ENCODE data around the gene VKORC1. TPM values are rescaled to one million over a fixed set of nuclear protein-coding genes. Genes with fewer than 3 reads are reported as not detected.

The VKORC1 gene
- 144 and 177 TPM in 2 replicates for total RNA-seq

DNA sequence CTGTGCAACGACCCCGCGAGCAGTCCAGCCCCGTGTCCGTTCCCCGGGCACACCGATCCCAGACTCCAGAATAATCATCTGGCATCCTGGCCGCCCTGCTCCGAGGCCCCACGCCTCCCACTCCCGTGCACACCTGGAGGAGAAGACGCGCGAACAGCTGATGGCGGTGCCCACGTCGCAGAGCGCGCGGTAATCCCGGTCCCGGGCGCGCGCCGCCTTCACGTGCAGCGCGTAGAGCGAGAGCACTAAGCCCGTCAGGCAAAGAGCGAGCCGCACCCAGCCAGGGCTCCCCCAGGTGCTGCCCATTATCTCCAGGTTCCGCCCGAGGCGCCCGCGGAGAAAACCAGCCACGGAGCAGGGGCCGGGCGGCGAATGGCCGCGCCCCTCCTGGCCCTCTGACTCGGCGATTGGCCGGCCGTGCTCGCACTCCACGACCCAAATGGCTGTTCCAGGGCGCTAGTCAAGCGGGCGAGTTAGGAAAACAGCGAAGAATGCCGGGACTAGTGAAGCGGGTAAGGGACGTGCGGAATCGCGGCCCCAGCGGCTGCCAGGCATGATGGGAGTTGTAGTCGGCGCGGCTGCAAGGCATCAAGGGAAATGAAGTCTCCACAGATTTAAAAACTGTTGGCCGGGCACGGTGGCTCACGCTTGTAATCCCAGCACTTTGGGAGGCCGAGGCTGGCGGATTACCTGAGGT, at the start of gene VKORC1:
TSS of gene VKORC1 (minus strand) at position 374 of the 697 bp plus-strand sequence. CDS start at position 306, 68 bp downstream.

DNA sequence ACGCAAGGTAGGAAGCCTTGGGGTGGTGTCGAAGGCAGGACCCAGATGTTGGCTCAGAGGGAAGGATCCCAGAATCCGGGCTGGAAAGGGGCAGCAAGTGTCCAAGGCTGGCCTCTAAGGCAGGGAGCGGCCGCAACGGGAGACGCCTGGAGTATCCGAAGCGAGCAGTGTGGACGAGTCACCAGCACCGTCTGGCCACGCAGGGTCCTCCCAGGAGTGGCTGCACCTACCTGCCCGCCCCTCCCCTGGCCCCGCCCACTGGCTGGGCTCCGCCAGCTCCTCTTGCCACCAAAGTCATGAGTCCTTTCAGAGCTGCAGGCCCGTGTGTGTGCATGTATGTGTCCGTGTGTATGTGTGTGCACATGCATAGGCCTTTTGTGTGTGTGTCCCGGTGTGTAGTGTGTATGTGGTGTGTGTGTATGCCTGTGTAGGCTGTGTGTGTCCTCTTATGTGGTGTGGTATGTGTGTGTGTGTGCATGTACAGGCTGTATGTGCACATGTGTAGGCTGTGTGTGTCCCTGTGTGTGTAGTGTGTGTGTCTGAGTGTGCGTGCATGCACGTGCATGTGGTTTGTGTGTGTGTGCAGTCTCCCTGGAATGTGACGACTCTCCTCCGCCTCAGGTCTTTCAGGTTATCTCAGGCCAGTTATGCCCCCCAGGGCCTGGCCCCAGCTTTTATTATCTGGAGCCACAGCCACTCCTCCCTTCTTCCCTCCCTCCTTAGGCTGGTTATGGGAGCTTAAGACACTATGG, 41.1 kb upstream of the VKORC1 start, which contains the start of gene PRSS8:
TSS of gene PRSS8 (minus strand) at position 193 of the 752 bp plus-strand sequence. CDS start 229 bp downstream, outside the sequence.

DNA sequence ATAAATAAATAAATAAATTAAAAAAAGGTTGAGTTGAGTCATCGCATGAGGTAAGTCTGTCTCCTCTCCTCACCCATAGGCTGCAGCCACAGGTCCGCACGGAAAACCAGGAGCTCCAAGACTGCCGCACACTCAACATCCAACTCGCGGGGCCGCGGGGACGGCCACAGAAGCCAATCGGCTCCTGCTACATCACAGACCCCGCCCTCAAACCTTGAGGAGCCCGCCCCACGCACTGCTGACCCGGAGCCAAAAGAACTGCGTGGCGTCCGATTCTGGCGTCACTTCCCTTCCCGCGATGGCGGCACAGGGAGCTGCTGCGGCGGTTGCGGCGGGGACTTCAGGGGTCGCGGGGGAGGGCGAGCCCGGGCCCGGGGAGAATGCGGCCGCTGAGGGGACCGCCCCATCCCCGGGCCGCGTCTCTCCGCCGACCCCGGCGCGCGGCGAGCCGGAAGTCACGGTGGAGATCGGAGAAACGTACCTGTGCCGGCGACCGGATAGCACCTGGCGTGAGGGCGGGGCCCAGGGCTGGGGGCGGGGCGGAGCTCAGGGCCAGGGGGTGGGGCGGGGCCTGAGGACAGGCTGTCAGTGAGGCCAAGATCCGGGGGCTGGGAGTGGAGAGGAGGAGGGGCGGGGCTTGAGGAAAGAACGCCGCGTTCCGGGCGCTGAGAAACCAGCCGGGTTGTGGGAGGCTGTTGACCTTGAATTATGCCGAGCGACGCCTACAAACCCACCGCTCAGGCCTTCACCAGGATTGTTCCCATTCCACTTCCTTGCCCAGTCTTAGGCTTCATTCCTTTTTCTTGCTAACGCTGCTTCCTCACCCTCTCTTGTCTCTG, 23.0 kb upstream of the VKORC1 start, which contains the start of gene KAT8:
TSS of gene KAT8 (plus strand) at position 281 of the 839 bp plus-strand sequence. CDS start at position 299, 18 bp downstream.

DNA sequence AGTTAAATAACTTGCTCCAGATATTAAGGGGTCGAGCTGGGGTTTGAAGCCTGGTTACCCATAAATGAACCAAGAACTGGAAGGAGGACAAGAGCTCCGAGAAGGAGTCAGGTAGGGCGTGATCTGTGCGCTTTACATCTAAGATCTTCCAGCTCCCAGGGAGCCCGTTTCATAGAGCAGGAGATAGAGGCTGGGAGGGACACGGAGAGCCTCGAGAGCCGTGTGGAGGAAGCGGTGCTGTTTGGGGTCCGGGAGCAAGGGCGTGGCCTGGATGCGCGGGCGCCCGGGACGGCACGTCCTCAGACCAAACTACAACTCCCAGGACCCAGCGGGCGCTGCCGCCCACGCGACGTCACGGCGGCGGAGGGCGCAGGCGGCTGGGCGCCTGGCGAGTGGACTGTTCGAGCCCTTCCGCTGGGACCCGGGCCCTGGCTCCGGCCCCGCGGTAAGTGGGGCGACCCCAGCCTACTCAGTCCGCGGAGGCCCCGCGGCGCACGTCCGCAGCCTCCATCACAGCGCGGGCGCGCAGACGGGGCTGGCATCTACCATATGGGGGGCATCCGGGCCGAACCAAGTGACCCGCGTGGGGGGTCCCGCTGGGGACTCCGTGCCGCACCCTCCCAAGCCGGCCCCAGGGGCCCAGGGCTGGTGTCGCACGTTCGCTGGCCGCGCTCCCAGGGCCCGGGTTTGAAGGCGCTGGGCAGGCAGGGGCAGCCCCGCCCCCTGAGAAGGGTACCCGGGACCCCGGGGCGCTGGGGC, 13.6 kb upstream of the VKORC1 start, which contains the start of gene BCKDK:
TSS of gene BCKDK (plus strand) at position 352 of the 759 bp plus-strand sequence. CDS start 838 bp downstream, outside the sequence.

DNA sequence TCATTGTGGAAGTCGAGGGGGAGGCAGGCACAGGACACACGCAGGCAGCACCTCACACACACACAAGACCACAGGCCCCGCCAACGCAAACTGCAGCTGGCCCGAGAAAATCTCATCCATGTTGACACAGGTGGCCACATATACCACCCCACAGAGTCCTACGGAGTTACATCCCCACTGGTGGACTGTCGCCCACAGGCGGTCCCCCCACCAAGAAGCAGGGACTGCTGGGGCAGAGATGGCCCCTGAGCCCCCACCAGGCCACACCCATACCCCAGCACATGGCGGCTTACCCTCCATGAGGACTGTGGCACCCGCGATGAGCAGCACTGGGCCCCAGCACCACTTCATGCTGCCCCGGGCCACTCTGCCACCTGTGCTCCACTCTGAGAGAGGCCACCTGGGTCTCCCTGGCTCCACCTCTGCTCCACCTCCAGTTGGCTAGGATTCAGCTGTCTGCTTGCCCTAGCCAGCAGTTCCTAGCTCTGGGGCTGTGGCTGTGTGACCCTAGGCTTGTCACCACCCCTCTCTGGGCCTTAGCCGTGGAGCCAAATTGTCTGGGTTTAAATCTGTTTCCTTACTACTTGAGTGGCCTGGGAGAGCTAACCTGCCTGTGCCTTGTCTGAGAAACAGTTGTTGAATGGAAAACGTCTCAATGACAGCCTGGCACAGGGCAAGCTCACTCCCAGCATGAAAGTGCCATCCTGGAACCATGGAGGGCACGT, 6.0 kb downstream of the VKORC1 start, which contains the start of gene PRSS53:
TSS of gene PRSS53 (minus strand) at position 485 of the 725 bp plus-strand sequence. CDS start at position 351, 134 bp downstream.

DNA sequence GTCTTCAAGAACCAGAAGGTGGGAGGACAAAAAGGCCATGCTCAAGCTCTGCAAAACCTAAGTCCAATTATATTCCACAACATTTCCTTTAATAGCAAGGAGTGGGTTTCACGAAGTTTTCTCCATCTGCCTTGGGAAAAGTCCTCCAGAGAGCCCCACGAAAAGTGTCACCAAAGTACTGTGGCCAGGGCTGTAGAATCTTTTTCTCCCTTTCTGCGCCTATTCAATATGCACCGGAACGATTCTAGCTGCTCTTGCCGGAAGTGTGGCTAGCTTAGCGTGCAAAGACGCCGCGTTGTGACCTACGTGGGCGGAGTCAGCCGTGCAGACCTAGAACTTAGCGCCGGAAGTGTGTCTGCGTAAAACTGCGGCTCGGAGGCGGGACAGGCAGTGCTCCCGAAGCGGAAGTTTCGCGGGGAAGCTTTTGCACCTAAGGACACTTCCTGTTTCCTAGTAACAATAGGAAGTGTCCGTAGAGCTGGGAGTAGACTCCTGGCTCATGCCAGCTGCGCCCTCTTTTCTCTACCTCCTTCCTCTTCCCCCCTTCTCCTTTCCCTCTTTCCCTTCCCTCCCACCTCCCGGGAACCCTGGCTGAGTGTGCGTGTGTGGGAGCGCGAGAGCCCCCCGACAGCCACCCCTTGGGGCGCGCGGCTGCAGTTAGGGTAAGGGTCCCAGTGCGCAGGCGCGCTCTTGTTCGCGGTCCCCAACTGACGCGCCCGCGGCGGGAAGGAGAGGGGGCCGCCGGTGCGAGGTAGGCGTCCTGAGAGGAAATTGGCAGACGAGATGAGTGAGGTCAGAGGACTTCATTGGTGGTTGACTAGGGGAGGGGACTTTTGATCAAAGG, 20.4 kb downstream of the VKORC1 start, which contains the start of the genes ZNF646 and ZNF668:
TSS of gene ZNF646 (plus strand) at position 453 of the 844 bp plus-strand sequence. CDS start 1,903 bp downstream, outside the sequence.
TSS of gene ZNF668 (minus strand) at position 271 of the 844 bp plus-strand sequence. CDS start 9,781 bp downstream, outside the sequence.

Other genes starting within 250 kb of the VKORC1 start
- 37.0 and 39.4 TPM in 2 replicates for gene BCL7C, start 200.7 kb downstream of the VKORC1 start, total RNA-seq
- 0.33 TPM in 1 of 2 replicates, not detected in the other for gene CTF1, start 198.2 kb downstream of the VKORC1 start, total RNA-seq
- 15.2 and 15.4 TPM in 2 replicates for gene FBXL19, start 171.2 kb downstream of the VKORC1 start, total RNA-seq
- 17.9 and 27.5 TPM in 2 replicates for gene ORAI3, start 145.7 kb downstream of the VKORC1 start, total RNA-seq
- 4.1 and 4.2 TPM in 2 replicates for gene SETD1A, start 137.0 kb downstream of the VKORC1 start, total RNA-seq
- 16.7 and 17.7 TPM in 2 replicates for gene HSD3B7, start 109.6 kb downstream of the VKORC1 start, total RNA-seq
- 0.05 and 0.93 TPM in 2 replicates for gene STX1B, start 84.2 kb downstream of the VKORC1 start, total RNA-seq
- 30.7 and 32.6 TPM in 2 replicates for gene STX4, start 61.2 kb downstream of the VKORC1 start, total RNA-seq
- gene ZNF668, start 20.6 kb downstream of the VKORC1 start, total RNA-seq = 12.3 and 13.6 TPM in 2 replicates
- gene ZNF646, start 20.4 kb downstream of the VKORC1 start, total RNA-seq = 9.9 and 10.0 TPM in 2 replicates
- 1.2 and 1.5 TPM in 2 replicates for gene PRSS53, start 5.9 kb downstream of the VKORC1 start, total RNA-seq
- gene BCKDK, start 13.6 kb upstream of the VKORC1 start, total RNA-seq = 71.9 and 81.6 TPM in 2 replicates
- 30.0 and 31.8 TPM in 2 replicates for gene KAT8, start 22.9 kb upstream of the VKORC1 start, total RNA-seq
- not detected in 2 replicates for gene PRSS8, start 40.9 kb upstream of the VKORC1 start, total RNA-seq
- 0.25 TPM in 1 of 2 replicates, not detected in the other for gene PRSS36, start 55.3 kb upstream of the VKORC1 start, total RNA-seq
- gene FUS, start 85.3 kb upstream of the VKORC1 start, total RNA-seq = 63.4 and 69.3 TPM in 2 replicates
- gene PYCARD, start 108.0 kb upstream of the VKORC1 start, total RNA-seq = 38.3 and 39.4 TPM in 2 replicates
- not detected in 2 replicates for gene TRIM72, start 119.3 kb upstream of the VKORC1 start, total RNA-seq
- gene PYDC1, start 122.3 kb upstream of the VKORC1 start, total RNA-seq = not detected in 2 replicates
- not detected in 2 replicates for gene ITGAM, start 165.2 kb upstream of the VKORC1 start, total RNA-seq

All from mammary microvascular endothelial cell (primary cell).